Jurkat, Clone E6-1 (cell line): Measurements from ENCODE around the gene WFDC13. TPM values are rescaled to one million over a fixed set of nuclear protein-coding genes. Genes with fewer than 3 reads are reported as not detected.
"Not testable (repeated sequence)": the region's sequence is repeated elsewhere in the genome, so short reads cannot be mapped to it uniquely, and the experiment has no call there.

ENCODE experiments used
- DNase-seq: peaks from one replicate; pipeline ENCODE4 v3.0.0-alpha.2; 2011; ENCODE audit warnings: low read depth, low spot score
- H3K4me3 ChIP-seq: 2 replicates; pipeline ENCODE4 v1.5.1; 2011; ENCODE audit warnings: mild to moderate bottlenecking, low read length, control low read depth, moderate library complexity
- polyA plus RNA-seq: library from polyadenylated mRNA; unstranded; fragments of >200 nt; gene quantifications from one replicate; pipeline ENCODE4 v1.2.1, GENCODE V29; 2012; ENCODE audit warnings: missing spikeins; ENCODE audit not compliant: insufficient read length, insufficient read depth

WFDC13 gene, protein sequence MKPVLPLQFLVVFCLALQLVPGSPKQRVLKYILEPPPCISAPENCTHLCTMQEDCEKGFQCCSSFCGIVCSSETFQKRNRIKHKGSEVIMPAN
- not detected for polyA plus RNA-seq

DNA sequence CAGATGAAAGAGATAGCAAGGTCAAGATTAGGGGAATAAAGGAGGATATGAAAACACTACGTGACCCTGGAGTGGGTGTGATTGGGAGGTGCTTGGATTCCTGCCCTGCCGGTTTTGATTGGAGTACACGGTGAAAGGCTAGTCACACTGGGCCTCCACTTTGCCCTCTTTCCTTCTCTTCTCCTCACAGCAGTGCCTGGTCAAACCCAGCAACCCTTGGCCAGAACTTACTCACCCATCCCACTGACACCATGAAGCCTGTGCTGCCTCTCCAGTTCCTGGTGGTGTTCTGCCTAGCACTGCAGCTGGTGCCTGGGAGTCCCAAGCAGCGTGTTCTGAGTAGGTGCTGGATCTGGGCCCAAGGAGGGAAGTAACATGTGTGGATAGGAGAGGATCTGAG, at the start of gene WFDC13:
Gene WFDC13, plus strand, starts transcription at position 166 of the 400 bp plus-strand sequence. Its CDS starts 86 bp downstream, at position 252.
- no peak for DNase-seq
- H3K4me3 ChIP-seq = no peak within 1 kb of the TSS

DNA sequence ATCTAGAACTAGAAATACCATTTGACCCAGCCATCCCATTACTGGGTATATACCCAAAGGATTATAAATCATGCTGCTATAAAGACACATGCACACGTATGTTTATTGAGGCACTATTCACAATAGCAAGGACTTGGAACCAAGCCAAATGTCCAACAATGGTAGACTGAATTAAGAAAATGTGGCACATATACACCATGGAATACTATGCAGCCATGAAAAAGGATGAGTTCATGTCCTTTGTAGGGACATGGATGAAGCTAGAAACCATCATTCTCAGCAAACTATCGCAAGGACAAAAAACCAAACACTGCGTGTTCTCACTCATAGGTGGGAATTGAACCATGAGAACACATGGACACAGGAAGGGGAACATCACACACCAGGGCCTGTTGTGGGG, 44.8 kb upstream of the WFDC13 start:
- DNase-seq, H3K4me3 ChIP-seq: not testable (repeated sequence)

DNA sequence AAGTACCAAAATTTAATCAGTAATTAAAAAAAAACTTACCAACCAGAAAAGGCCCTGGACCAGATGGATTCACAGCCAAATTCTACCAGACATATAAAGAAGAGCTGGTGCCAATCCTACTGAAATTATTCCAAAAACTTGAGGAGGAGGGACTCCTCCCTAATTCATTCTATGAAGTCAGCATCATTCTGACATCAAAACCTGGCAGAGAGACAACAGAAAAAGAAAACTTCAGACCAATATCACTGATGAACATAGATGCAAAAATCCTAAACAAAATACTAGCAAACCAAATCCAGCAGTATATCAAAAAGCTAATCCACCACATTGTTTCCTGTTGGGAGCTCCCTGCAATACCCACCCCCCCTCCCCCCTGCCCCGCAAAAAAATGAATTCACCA, 31.7 kb upstream of the WFDC13 start, which contains the start of gene WFDC11:
Gene WFDC11, minus strand, starts transcription at position 101 of the 400 bp plus-strand sequence. CDS start 19,639 bp downstream, outside the sequence.
- H3K4me3 ChIP-seq = no peak within 1 kb of the TSS
- DNase-seq = no peak

DNA sequence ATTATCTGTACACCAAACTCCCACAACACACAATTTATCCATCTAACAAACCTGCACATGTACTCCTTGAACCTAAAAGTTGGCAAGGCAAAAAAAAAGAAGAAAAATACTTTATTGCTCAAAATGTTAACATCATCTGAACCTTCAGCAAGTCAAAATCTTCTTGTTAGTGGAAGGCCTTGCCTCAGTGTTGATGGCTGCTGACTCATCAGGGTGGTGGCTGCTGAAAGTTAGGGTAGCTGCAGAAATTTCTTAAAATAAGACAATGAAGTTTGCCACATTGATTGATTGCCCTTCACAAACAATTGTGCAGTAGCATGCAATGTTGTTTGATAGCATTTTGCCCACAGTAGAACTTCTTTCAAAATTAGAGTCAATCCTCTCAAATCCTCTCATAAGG, 29.1 kb upstream of the WFDC13 start:
- no peak overlapping the region for H3K4me3 ChIP-seq
- no peak for DNase-seq

DNA sequence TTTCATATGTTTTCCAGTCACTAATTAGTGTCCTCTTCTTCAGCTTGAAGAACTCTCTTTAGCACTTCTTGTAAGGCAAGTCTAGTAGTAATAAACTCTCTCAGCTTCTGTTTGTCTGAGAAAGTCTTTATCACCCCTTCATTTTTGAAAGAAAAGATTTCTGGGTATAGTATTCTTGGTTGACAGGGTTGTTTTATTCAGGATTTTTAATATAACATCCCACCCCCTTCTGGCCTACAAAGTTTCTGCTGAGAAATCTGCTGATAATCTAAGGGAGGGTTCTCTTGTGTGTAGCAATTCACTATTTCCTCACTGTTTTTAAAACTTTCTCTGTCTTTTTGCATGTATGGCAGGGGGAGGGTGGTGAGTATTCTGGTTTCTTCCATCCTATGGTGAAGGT, 22.2 kb upstream of the WFDC13 start:
- DNase-seq = no peak
- H3K4me3 ChIP-seq = no peak overlapping the region

DNA sequence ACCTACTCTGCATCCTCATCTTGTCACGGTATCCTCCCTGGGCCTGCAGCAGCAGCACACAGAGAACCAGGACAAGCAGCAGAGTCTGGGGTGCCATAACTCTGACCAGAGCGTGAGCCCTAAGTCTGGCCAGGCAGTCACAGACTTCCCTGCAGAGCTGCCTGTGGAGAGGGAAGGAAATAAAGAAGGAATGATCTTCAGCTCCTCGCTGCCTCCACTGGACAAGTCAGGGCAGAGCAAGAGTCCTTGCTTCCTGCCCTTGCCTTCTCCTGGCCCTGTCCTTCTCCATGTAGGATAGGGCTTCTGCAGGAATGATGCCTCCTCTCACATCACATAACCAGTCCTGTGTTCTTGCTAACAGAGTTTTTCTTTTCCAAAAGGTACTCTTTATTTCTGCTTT, 15.9 kb upstream of the WFDC13 start:
- no peak overlapping the region for H3K4me3 ChIP-seq
- DNase-seq = no peak

DNA sequence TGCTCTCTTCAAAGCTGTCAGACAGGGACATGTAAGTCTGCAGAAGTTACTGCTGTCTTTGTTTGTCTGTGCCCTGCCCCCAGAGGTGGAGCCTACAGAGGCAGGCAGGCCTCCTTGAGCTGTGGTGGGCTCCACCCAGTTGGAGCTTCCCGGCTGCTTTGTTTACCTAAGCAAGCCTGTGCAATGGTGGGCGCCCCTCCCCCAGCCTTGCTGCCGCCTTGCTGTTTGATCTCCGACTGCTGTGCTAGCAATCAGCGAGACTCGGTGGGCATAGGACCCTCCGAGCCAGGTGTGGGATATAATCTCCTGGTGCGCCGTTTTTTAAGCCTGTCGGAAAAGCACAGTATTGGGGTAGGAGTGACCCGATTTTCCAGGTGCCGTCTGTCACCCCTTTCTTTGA, 8.5 kb upstream of the WFDC13 start:
- H3K4me3 ChIP-seq, DNase-seq: not testable (repeated sequence)

DNA sequence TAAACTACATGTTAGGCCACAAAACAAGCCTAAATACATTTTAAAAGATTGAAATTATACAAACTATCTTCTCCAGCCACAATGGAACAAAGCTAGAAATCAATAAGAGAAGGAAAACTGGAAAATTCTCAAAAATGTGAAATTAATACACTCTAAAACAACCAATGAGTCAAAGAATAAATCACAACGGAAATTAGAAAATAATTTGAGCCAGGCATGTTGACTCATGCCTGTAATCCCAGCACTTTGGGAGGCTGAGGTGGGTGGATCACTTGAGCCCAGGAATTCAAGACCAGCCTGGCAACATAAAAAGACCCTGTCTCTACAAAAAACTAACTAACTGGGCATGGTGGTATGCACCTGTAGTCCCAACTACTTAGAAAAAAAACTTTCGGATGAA, 6.3 kb upstream of the WFDC13 start:
- no peak for DNase-seq
- H3K4me3 ChIP-seq = no peak overlapping the region

DNA sequence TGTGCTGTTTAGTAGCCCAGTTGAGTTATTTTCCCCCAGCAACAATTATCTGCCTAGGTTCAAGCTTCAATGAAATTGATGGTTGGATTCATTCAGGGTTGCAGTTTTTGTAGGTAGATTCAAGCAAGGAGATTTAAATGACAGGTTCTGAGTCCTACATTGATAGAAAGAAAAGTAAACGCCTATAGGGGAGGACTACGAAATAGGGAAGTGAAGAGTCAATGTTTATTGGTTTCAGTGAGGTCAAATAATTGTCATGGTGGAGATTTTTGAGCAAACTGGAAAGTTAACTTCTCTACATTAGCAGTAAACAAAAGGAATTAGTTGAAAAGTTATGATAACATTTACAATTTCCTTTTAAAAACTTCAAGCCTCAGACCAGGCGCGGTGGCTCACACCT, 734 bp upstream of the WFDC13 start:
- DNase-seq = no peak
- H3K4me3 ChIP-seq = no peak overlapping the region

DNA sequence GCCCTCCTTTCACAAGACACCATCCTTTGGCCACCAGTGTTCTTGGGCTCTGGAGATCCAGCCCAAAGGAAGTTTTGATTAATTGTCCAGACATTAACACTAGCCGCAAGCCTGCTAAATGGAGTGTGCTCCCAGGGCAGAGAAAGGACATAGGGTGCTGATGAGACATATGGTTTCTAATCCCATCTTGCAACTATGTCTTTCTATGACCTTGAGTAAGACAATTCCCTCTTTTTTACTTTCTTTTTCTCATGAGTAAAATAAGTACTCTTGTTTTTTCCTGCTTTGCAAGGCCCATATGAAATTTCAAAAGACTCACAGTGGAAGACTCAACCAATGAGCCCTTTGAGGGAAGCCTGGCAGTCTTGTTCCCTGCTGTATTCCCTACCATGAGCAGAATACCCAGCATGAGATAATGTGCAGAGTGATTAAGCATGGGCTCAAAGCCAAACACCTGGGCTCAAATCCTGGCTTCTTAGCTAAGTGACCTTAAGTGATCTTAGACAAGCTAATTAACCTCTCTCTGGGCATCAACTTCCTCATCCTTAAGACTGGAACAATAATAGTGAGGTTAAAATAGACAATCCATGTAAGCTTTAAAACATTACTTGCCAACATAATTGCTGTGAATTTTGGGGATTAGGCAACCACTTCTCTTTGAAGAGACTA, 3.3 kb downstream of the WFDC13 start, which contains the start of gene WFDC10B:
Gene WFDC10B, minus strand, starts transcription at position 51 of the 669 bp plus-strand sequence. CDS start 19,027 bp downstream, outside the sequence.
- DNase-seq = no peak

DNA sequence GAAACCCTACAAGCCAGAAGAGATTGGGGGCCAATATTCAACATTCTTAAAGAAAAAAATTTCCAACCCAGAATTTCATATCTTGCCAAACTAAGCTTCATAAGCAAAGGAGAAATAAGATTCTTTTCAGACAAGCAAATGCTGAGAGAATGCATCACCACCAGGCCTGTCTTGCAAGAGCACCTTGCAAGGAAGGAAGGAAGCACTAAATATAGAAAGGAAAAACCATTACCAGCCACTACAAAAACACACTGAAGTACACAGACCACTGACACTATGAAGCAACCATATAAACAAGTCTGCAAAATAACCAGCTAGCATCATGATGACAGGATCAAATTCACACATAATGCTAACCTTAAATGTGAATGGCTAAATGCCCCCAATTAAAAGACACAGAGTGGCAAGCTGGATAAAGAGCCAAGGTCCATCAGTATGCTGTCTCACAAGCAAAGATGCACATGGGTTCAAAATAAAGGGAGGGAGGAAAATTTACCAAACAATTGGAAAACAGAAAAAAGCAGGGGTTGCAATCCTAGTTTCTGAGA, 14.4 kb downstream of the WFDC13 start:
- peak; percentile 11 for DNase-seq
- H3K4me3 ChIP-seq = not testable (repeated sequence)

More for the DNA sequence above, 3.3 kb downstream of the WFDC13 start, which contains the start of gene WFDC10B:
- H3K4me3 ChIP-seq = no peak within 1 kb of the TSS

DNA sequence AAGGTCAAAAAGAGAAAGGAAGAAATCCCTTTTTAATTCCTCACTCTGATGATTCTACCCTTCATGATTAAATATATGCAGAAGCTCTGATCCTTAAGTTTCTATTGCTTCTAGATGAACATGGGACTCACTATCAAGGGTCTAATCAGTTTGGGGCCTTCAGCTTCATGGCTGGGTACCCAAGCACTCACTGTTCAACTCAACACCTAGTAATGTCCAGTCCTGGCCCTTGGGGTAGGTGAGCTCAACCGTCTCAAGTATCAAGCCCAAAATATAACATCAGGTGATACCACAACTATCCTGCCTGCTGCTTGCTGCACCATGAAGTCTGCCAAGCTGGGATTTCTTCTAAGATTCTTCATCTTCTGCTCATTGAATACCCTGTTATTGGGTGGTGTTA, 20.2 kb downstream of the WFDC13 start, which contains the start of gene SPINT4:
Gene SPINT4, plus strand, starts transcription at position 301 of the 400 bp plus-strand sequence. Its CDS starts 21 bp downstream, at position 322.
- DNase-seq = no peak
- no peak within 1 kb of the TSS for H3K4me3 ChIP-seq

DNA sequence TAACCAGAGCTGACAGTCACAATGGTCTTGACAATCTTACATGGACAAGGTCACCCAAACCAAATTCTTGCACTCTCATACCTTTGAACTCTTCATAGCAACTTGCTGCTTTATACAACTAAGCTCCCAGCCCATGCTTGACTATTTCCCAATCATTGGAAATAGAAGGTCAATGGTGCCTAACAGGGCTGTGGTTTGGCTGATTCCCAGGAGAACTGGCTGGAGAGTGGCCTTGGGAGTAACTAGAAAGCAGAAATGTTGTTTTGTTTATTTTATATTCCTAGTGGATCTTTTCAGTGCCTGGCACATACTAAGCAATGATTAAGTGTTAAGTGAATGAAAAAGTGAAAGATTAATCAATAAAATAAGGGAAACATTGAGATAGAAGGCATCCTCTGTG, 23.3 kb downstream of the WFDC13 start:
- no peak for DNase-seq
- no peak overlapping the region for H3K4me3 ChIP-seq

DNA sequence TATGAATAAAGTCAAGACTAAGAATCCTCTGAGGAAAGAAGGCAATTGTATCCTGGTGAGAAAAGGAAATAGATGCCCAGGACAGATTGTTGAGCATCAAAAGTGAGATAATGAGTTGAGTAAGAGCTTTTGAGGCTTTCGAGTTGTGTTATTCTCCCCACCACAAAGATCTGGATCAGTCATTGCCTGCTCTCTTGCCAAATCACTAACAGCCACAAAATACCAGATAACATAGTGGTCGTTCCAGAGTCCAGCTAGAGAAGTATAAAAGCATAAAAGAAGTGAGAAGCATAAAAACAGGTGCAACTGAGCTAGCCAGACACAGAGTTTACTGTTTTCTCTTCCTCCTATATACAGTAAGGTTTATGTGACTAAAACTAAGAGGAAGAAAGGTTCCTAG, 25.2 kb downstream of the WFDC13 start:
- DNase-seq = no peak
- no peak overlapping the region for H3K4me3 ChIP-seq

DNA sequence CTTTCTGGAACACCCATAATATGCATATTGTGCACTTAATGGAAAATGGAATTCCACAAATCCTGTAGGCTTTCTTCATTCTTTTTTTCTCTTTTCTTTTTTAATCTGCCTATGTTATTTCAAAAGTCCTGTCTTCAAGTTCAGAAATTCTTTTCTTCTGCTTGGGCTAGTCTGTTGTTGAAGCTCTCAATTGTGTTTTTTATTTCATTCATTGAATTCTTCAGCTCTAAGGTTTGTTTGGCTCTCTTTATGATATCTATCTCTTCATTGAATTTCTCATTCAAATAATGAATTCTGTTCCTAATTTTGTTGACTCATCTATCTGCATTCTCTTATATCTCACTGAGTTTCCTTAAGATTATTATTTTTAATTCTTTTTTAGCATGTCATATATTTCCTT, 30.4 kb downstream of the WFDC13 start:
- DNase-seq = no peak

DNA sequence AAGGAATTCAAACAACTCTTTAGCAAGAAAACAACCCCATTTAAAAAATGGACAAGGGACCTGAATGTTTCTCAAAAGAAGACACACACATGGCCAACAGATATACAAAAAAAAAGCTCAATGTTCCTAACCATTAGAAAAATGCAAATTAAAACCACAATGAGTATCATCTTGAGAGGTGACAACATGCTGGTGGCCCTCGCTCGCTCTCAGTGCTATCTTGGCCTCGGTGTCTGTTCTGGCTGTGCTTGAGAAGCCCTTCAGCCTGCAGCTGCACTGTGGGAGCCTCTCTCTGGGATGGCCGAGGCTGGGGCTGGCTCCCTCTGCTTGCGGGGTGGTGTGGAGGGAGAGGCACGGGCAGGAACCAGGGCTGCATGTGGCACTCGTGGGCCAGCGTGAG, 33.7 kb downstream of the WFDC13 start:
- no peak overlapping the region for H3K4me3 ChIP-seq
- no peak for DNase-seq

More for the DNA sequence above, 30.4 kb downstream of the WFDC13 start:
- no peak overlapping the region for H3K4me3 ChIP-seq

DNA sequence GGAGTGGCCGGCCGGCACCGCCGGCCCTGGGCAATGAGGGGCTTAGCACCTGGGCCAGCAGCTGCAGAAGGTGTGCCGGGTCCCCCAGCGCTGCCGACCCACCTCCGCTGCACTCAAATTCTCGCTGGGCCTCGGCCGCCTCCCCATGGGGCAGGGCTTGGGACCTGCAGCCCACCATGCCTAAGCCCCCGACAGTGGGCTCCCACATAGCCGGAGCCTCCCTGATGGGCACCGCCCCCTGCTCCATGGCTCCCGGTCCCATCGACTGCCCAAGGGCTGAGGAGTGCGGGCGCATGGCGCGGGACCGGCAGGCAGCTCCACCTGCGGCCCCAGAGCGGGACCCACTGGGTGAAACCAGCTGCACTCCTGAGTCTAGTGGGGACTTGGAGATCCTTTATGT, 34.1 kb downstream of the WFDC13 start:
- DNase-seq = no peak

DNA sequence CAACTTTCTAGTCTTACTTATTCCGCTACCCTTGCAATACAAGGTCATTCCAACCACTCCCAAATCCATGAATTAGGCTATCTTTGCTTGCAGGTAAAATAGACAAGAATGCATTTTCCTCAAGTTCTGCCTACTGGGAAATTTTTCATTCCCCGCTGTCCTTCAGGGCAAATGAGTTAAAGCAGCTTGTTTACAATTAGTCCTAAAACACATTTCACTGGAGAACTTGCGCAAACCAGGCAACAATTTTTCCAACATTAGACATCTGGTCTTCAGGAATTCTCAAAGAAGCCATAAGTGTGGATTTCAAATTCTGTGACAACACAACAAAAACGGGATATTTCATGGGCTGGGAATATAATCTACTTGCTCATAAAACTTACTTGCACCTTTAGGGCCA, 40.8 kb downstream of the WFDC13 start:
- no peak overlapping the region for H3K4me3 ChIP-seq
- DNase-seq = no peak

More for the DNA sequence above, 34.1 kb downstream of the WFDC13 start:
- H3K4me3 ChIP-seq = no peak overlapping the region

DNA sequence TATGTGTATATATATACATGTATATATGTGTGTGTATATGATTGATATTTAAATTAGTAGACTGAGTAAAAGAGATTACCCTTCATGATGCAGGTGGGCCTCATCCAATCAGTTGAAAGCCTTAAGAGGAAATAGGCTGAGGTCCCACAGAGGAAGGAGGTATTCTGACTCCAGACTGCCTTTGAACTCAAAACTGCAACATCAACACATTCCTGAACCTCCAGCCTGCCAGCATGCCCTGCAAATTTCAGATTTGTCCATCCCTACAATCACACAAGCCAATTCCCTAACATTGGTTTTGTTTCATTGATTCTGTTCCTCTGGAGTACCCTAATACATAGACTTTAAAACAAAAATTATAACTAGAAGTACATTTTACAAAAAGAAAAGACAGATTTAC, 43.2 kb downstream of the WFDC13 start:
- no peak for DNase-seq
- no peak overlapping the region for H3K4me3 ChIP-seq

DNA sequence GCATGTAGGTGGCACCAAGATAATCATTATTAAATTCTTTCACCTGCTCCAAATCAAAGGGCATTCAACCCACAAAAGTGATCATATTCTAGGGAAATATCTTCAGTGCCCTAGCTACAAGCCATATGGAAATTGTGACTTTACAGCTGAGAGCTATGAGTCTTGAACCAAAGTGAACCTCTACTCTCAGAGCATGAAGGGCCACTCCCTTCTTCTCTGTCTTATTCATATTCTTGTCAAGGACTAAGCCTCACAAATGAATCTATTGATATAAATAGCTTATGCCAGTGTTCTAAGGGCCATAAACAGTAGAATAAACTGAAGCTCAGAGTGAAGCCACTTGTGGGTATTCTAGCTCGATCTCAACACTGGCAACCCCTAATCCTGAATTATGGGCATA, 49.9 kb downstream of the WFDC13 start:
- no peak for DNase-seq
- no peak overlapping the region for H3K4me3 ChIP-seq
